Stimulated activated CD8-positive, alpha-beta memory T cell treated with anti-CD3 and anti-CD28 coated beads, Interleukin-7, amount 100 ng/mL, for 24 hours (primary cell): ENCODE measurements around the gene OR51F2.
"Not testable (repeated sequence)": the region's sequence is repeated elsewhere in the genome, so short reads cannot be mapped to it uniquely, and the experiment has no call there.

Source experiments
- DNase-seq: peaks from one replicate; pipeline ENCODE4 v3.0.0-alpha.2; 2020; ENCODE audit warnings: low read depth

Gene OR51F2

GRCh38 chr11:4821021-4821420, at the start of gene OR51F2:
Gene OR51F2, plus strand, starts transcription at chr11:4821321. Its CDS starts 101 bp downstream, at chr11:4821422.
- no peak for DNase-seq

- no peak for DNase-seq
These were observed 38.7 kb upstream of the OR51F2 start for GRCh38 chr11:4782454-4782853.

GRCh38 chr11:4797206-4797605, 23.9 kb upstream of the OR51F2 start:
- no peak for DNase-seq

GRCh38 chr11:4798427-4799183, 22.5 kb upstream of the OR51F2 start:
- DNase-seq, result no peak

GRCh38 chr11:4801316-4801715, 19.8 kb upstream of the OR51F2 start:
- not testable (repeated sequence) for DNase-seq

- DNase-seq, result no peak
These were observed 16.8 kb upstream of the OR51F2 start, which contains the start of gene OR52R1 for GRCh38 chr11:4804280-4804679. Gene OR52R1, minus strand, starts transcription at chr11:4804380. Its CDS starts 0 bp downstream, at chr11:4804380.

GRCh38 chr11:4808476-4808875, 12.6 kb upstream of the OR51F2 start:
- no peak for DNase-seq

- DNase-seq, result no peak
These were observed 11.9 kb upstream of the OR51F2 start for GRCh38 chr11:4809246-4809645.

GRCh38 chr11:4825132-4825531, 4.0 kb downstream of the OR51F2 start:
- DNase-seq, result no peak

GRCh38 chr11:4826425-4826824, 5.3 kb downstream of the OR51F2 start:
- DNase-seq, result no peak

GRCh38 chr11:4830346-4830745, 9.2 kb downstream of the OR51F2 start:
- DNase-seq, result no peak

- no peak for DNase-seq
These were observed 9.8 kb downstream of the OR51F2 start for GRCh38 chr11:4830909-4831308.

GRCh38 chr11:4839851-4840549, 18.9 kb downstream of the OR51F2 start:
- no peak for DNase-seq

- no peak for DNase-seq
These were observed 27.9 kb downstream of the OR51F2 start, which contains the start of gene OR51S1 for GRCh38 chr11:4848908-4849532. Gene OR51S1, minus strand, starts transcription at chr11:4849208. Its CDS starts 0 bp downstream, at chr11:4849208.

GRCh38 chr11:4851033-4851432, 29.9 kb downstream of the OR51F2 start:
- no peak for DNase-seq

- not testable (repeated sequence) for DNase-seq
These were observed 33.2 kb downstream of the OR51F2 start for GRCh38 chr11:4854286-4854685.

- DNase-seq, result no peak
These were observed 41.5 kb downstream of the OR51F2 start for GRCh38 chr11:4862447-4863236.

- DNase-seq, result no peak
These were observed 42.8 kb downstream of the OR51F2 start for GRCh38 chr11:4863876-4864275.

- DNase-seq, result no peak
These were observed 44.7 kb downstream of the OR51F2 start for GRCh38 chr11:4865855-4866254.
